Activated naive CD8-positive, alpha-beta T cell treated with anti-CD3 and anti-CD28 coated beads, Interleukin-2, amount 10 ng/mL, durations not matched to agents 7 days and 5 days (primary cell): ENCODE data around the gene CA12. TPM values are rescaled to one million over a fixed set of nuclear protein-coding genes. Genes with fewer than 3 reads are reported as not detected.

Experiments
- ATAC-seq: fragments of 150-1000 bp; cut with Tn5 transposase; one replicate; pipeline ENCODE4 v1.10.0; 2021; ENCODE audit warnings: low read depth, moderate library complexity
- POLR2A ChIA-PET: fragments of 350-600 bp; sonication (Branson Sonifier 250); formaldehyde crosslinking; loops from one replicate; lab custom pipeline; 2021; ENCODE audit warnings: antibody characterized with exemption; lab: Charles Lee
- DNase-seq: peaks from one replicate; pipeline ENCODE4 v3.0.0; 2021
- H3K27ac Mint-ChIP-seq: one replicate; pipeline ENCODE4 v1.8.0; 2022; ENCODE audit warnings: mild to moderate bottlenecking, mixed read lengths
- H3K27me3 Mint-ChIP-seq: one replicate; pipeline ENCODE4 v1.8.0; 2022; ENCODE audit warnings: mild to moderate bottlenecking, moderate library complexity, mixed read lengths
- H3K36me3 Mint-ChIP-seq: one replicate; pipeline ENCODE4 v1.8.0; 2021; ENCODE audit warnings: mild to moderate bottlenecking, mixed read lengths
- H3K4me1 Mint-ChIP-seq: one replicate; pipeline ENCODE4 v1.8.0; 2021; ENCODE audit warnings: mixed read lengths
- H3K4me3 Mint-ChIP-seq: one replicate; pipeline ENCODE4 v1.8.0; 2022; ENCODE audit warnings: mild to moderate bottlenecking, moderate library complexity, mixed read lengths
- H3K9me3 Mint-ChIP-seq: one replicate; pipeline ENCODE4 v1.8.0; 2021; ENCODE audit warnings: mixed read lengths
- total RNA-seq, 2 experiments: library from RNA; stranded (reverse); gene quantifications; one replicate each; pipeline ENCODE4 v1.2.3, GENCODE V29; 2021

The CA12 gene
- total RNA-seq, 2 experiments from 2014 or later = not detected

DNA sequence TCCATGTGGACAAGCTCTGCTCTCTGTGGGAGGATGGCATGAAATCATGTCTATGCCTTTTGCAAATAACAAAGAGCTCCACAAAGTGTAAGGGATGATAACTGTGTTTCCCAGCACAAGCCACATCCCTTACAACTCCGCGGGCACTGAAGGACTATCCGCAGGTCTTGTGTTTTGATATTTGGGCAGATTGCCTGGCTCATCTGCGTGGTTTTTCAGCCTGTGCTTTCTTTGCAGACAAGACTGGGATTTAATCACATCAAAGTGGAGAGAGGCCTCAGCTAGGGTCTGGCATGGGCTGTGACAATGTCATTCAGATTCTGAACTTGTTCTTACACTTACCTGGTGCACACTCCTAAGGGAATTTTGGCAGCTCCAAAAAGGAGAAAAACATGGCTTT lies 30.2 kb upstream of the CA12 start:
- no peak overlapping the region for H3K4me3 Mint-ChIP-seq
- H3K9me3 Mint-ChIP-seq = peaks cover 4% of the 10 kb centered on the region
- H3K36me3 Mint-ChIP-seq = no peaks in the 10 kb centered on the region
- H3K27ac Mint-ChIP-seq = no peak overlapping the region
- POLR2A ChIA-PET = interaction anchor here (0.7 kb wide), 1 partner anchor 20 kb away, joined by 3 read pairs; no protein-coding TSS in a partner anchor
- ATAC-seq (no peak), DNase-seq (no peak)
- H3K27me3 Mint-ChIP-seq = peaks cover 4% of the 10 kb centered on the region
- H3K4me1 Mint-ChIP-seq = peaks cover 2% of the 10 kb centered on the region

DNA sequence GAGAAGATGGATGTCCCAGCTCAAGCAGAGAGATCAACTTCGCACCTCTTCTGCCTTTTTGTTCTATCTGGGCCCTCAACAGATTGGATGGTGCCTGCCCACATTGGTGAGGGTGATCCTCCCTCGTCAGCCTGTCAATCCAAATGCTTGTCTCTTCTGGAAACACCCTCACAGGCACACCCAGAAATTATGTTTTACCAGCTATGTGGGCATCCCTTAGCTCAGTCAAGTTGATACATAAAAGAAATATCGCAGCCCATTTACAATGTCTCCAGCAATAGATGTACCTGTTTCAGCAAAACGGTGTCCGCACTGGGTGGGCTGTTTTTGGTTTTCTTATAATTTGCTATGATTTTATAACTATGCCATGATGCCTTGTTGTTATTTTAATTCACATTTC lies 27.5 kb upstream of the CA12 start:
- Mint-ChIP-seq H3K4me1 (peaks cover 8% of the 10 kb centered on the region), H3K36me3 (no peaks in the 10 kb centered on the region), H3K4me3 (no peak overlapping the region), H3K9me3 (no peaks in the 10 kb centered on the region), H3K27me3 (peaks cover 4% of the 10 kb centered on the region), H3K27ac (no peak overlapping the region)
- ATAC-seq (no peak), DNase-seq (no peak)
- POLR2A ChIA-PET = no interaction called here

DNA sequence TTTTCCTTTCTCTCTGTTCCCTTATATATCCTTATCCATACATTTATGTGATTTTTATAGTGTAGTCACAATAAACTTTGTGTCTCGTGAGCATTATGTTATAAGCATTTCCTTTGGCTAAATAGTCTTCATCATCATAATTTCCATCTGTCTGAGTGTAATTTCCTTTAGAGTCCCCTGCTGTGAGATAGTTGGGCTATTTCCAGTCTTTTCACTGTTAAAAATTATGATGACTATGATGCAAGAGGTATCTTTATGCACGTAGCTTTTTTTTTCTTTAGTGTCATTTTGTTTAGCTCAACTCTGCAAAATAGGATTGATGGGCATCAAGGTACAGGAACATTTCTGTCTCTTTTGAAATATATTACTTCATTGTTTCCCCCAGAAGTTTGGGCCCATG lies 26.9 kb upstream of the CA12 start:
- Mint-ChIP-seq H3K27me3 (peaks cover 4% of the 10 kb centered on the region), H3K36me3 (no peaks in the 10 kb centered on the region), H3K27ac (no peak overlapping the region), H3K4me1 (peaks cover 8% of the 10 kb centered on the region), H3K4me3 (no peak overlapping the region), H3K9me3 (no peaks in the 10 kb centered on the region)
- POLR2A ChIA-PET = no interaction called here
- ATAC-seq = no peak
- no peak for DNase-seq

DNA sequence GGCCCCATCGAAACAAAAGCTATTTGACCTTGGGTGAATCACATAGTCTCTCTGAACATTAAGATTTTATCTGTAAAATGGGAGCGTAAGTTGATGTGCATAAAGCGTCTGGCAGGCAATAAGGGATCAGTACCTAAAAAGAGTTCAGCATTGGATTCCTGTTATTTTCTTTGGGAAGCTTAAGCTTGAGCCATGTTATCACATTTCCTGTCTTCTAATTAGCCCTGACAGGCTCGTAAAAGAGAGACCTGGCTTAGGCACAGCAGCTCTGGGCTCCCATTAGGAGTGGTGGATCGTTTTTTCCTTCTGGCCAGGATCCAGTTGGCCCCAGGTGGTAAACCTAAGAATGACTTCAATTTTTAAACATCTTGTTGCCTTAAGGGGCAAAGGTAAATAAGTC lies 26.0 kb upstream of the CA12 start:
- Mint-ChIP-seq H3K27ac (no peak overlapping the region), H3K4me1 (peaks cover 8% of the 10 kb centered on the region), H3K9me3 (no peaks in the 10 kb centered on the region), H3K36me3 (no peaks in the 10 kb centered on the region), H3K27me3 (peaks cover 3% of the 10 kb centered on the region), H3K4me3 (no peak overlapping the region)
- POLR2A ChIA-PET = no interaction called here
- ATAC-seq (no peak), DNase-seq (no peak)

DNA sequence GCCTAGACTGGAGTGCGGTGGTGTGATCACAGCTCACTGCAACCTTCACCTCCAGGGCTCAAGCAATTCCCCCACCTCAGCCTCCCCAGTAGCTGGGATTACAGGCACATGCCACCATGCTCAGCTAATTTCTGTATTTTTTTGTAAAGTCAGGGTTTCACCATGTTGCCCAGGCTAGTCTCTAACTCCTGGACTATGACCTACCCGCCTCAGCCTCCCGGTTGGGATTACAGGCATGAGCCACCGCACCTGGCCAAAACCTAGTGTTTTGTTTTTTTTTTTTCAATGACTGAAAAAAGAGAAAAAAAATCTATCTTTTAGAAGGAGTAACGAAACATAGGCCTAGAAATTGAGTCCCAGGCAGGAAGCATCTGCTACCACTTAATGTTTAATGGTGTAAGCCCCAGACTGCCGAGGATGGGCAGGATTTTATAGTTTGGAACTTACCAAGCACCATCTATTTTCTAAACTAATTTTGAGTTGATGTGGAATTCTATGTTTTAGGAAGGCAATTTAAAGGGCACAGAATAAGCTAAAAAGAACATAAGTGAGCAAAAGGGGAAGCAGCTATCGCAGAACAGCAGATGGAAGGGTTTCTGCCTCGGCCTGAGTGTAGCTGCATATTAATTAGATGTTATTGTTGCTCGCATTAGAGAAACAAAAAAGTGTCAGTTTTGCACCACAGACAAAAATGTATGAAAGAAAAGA lies 24.2 kb upstream of the CA12 start:
- ATAC-seq = no peak
- no peaks in the 10 kb centered on the region for H3K36me3 Mint-ChIP-seq
- DNase-seq = no peak
- no peak overlapping the region for H3K4me3 Mint-ChIP-seq
- H3K4me1 Mint-ChIP-seq = peaks cover 8% of the 10 kb centered on the region
- H3K27ac Mint-ChIP-seq = no peak overlapping the region
- no peaks in the 10 kb centered on the region for H3K9me3 Mint-ChIP-seq
- peaks cover 3% of the 10 kb centered on the region for H3K27me3 Mint-ChIP-seq
- POLR2A ChIA-PET = interaction anchor here (0.7 kb wide), 1 partner anchor 86 kb away, joined by 4 read pairs; no protein-coding TSS in a partner anchor

DNA sequence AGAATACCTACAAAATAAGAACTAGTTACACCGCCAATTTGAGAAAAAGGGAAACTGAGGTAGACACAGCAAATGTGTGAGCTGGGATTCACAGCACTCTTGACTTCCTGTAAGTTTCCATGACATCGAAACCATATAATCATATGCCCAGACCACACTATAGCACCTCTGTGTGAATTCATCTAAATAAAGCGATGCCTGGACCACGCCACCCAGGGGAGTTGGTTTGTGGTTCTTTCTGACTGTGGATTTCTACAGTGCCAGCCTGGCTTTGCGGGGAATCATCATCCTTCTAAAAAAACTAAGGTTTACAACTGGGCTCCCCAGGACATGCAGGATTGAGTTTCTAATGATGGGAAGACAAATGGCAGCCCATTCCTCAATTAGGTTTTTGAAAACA lies 23.5 kb upstream of the CA12 start:
- DNase-seq (no peak), ATAC-seq (no peak)
- peaks cover 8% of the 10 kb centered on the region for H3K4me1 Mint-ChIP-seq
- no peaks in the 10 kb centered on the region for H3K36me3 Mint-ChIP-seq
- no peaks in the 10 kb centered on the region for H3K9me3 Mint-ChIP-seq
- H3K4me3 Mint-ChIP-seq = no peak overlapping the region
- H3K27ac Mint-ChIP-seq = no peak overlapping the region
- POLR2A ChIA-PET = interaction anchor here (0.7 kb wide), 1 partner anchor 85 kb away, joined by 4 read pairs; no protein-coding TSS in a partner anchor
- H3K27me3 Mint-ChIP-seq = peaks cover 3% of the 10 kb centered on the region

DNA sequence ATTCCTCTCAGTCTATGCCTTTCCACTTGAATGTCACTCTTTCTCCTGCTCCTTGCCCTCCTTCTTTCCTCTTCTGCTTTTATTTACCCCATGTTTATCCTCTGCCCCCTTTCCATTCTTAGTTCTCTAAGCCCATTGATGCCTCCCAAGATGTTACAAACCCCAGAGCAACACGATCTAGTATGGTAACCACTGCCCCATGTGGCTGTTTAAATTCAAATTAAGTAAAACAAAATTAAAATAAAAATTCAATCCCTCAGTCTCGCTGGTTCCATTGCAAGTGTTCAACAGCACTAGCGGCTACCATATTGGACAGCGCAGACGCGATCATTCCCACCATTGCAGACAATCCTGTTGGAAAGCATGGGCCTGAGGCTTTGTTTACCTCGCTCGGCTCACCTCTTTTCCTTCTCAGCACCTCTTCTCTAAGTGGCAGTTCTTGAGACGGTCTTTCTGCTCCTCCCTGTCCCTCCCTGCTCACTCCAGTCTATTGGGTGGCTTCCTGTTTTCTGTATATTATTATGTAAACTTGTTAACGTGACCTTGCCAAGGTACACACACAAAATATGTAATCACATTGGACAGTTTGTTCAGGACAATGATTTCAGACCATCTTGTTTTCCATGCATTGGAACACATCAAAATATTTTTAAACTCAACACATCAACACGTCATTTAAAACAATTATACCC lies 21.8 kb upstream of the CA12 start:
- POLR2A ChIA-PET = no interaction called here
- Mint-ChIP-seq H3K27ac (no peak overlapping the region), H3K9me3 (no peaks in the 10 kb centered on the region), H3K4me3 (no peak overlapping the region), H3K4me1 (peaks cover 11% of the 10 kb centered on the region), H3K27me3 (no peaks in the 10 kb centered on the region), H3K36me3 (no peaks in the 10 kb centered on the region)
- no peak for DNase-seq
- ATAC-seq = no peak

DNA sequence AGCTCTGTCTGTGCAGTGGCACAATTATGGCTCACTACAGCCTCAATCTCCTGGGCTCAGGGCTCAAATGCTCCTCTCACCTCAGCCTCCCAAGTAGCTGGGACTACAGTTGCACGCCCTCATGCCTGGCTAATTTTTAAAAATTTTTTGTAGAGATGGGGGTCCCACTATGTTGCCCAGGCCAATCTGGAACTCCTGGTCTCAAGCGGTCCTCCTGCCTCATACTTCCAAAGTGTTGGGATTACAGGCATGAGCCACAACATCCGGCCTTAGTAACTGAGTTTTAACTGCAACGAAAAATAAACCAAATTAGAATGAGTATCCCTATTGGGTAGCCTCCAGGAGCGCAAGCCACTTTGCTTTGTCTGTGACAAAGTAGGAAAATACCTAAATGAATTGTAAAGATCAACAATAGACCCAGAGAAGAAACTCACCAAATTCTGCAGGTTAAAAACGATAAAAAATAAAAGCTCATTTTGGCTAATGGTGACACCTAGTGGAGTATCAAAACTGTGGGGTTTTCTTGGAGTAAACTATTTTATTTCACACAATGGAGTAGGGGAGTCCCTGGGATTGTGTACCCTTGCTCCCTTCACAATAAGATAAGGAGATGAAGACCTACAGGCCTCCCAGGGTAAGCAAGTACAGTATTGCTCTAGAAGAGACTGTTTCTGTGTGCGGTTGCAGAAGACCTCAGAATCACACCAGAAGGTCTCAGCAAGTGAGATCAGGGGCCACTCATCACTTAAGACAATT lies 21.0 kb upstream of the CA12 start:
- no peak for DNase-seq
- Mint-ChIP-seq H3K27ac (no peak overlapping the region), H3K4me1 (peaks cover 13% of the 10 kb centered on the region), H3K4me3 (no peak overlapping the region), H3K36me3 (no peaks in the 10 kb centered on the region), H3K9me3 (no peaks in the 10 kb centered on the region), H3K27me3 (no peaks in the 10 kb centered on the region)
- POLR2A ChIA-PET = interaction anchor here (0.6 to 1.0 kb wide), 2 partner anchors 34 to 106 kb away, joined by 3 read pairs; no protein-coding TSS in a partner anchor
- no peak for ATAC-seq

DNA sequence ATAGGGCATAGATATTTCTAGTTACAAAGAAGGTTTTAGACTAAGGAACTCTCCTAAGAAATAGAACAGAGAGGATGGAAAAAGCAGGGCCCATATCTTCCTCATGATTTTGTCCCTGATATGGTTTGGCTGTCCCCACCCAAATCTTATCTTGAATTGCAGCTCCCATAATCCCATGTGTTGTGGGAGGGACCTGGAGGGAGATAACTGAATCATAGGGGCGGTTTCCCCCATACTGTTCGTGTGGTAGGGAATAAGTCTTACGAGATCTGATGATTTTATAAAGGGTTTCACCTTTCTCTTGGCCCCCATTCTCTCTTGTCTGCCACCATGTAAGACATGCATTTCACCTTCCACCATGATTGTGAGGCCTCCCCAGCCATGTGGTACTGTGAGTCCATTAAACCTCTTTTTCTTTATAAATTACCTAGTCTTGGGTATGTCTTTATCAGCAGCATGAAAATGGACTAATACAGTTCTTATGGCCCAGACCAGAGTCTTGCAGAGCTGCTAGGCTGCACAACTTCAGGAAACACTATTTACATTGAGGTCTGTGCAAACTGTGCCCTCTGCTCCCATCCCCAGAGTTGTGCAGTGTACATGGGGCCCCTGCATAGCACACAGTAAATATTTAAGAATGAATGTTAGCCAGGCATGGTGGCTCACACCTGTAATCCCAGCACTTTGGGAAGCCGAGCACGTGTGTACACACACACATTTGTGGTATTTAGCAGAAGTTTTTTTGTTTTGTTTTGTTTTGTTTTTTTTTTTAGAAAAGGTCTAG lies 20.3 kb upstream of the CA12 start:
- H3K4me3 Mint-ChIP-seq = no peak overlapping the region
- H3K4me1 Mint-ChIP-seq = peaks cover 13% of the 10 kb centered on the region
- POLR2A ChIA-PET = interaction anchor here (0.6 to 1.0 kb wide), 2 partner anchors 35 to 106 kb away, joined by 3 read pairs; no protein-coding TSS in a partner anchor
- H3K9me3 Mint-ChIP-seq = no peaks in the 10 kb centered on the region
- H3K27me3 Mint-ChIP-seq = no peaks in the 10 kb centered on the region
- no peak overlapping the region for H3K27ac Mint-ChIP-seq
- DNase-seq (no peak), ATAC-seq (no peak)
- no peaks in the 10 kb centered on the region for H3K36me3 Mint-ChIP-seq

DNA sequence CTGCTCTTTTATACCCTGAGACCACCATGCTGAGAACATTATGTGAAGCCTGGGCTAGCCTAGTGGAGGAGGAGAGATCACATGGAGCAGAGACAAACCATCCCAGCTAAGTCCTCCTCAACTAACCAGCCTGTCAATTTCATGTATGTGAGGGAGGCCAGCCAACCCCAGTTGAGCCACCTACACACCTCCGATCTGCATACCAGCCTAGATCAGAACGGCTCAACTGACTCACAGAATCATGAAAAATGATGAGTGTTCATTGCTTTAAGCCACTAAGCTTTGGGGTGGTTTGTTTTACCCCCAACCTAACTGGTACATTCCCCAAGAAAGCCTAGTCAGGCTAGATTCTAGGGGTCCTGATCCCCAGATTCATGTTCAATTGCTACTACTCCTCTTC lies 19.4 kb upstream of the CA12 start:
- H3K27ac Mint-ChIP-seq = no peak overlapping the region
- H3K36me3 Mint-ChIP-seq = no peaks in the 10 kb centered on the region
- DNase-seq = no peak
- H3K27me3 Mint-ChIP-seq = no peaks in the 10 kb centered on the region
- peaks cover 13% of the 10 kb centered on the region for H3K4me1 Mint-ChIP-seq
- POLR2A ChIA-PET = no interaction called here
- no peak overlapping the region for H3K4me3 Mint-ChIP-seq
- H3K9me3 Mint-ChIP-seq = no peaks in the 10 kb centered on the region
- ATAC-seq = no peak

DNA sequence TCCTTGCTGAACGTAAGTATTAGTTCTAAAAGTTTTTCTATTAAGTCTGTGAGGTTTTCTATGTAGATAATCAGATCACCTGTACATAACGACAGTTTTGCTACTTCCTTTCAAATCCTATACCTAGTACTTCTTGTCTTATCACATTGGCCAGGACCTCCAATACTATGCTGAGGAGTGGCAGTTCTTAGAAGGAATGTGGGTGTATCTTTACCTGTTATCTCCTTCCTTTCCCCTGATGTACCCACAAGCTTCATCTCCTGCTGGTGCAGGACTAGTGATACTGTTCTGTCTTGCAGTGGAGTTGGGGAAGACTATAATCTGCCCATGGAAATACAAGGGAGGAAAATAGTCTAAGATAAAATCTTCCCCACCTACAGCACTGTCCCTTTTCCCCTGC lies 16.8 kb upstream of the CA12 start:
- H3K4me1 Mint-ChIP-seq = peaks cover 6% of the 10 kb centered on the region
- DNase-seq (no peak), ATAC-seq (no peak)
- POLR2A ChIA-PET = no interaction called here
- H3K27me3 Mint-ChIP-seq = peaks cover 6% of the 10 kb centered on the region
- H3K9me3 Mint-ChIP-seq = no peaks in the 10 kb centered on the region
- no peak overlapping the region for H3K4me3 Mint-ChIP-seq
- no peak overlapping the region for H3K27ac Mint-ChIP-seq
- no peaks in the 10 kb centered on the region for H3K36me3 Mint-ChIP-seq

DNA sequence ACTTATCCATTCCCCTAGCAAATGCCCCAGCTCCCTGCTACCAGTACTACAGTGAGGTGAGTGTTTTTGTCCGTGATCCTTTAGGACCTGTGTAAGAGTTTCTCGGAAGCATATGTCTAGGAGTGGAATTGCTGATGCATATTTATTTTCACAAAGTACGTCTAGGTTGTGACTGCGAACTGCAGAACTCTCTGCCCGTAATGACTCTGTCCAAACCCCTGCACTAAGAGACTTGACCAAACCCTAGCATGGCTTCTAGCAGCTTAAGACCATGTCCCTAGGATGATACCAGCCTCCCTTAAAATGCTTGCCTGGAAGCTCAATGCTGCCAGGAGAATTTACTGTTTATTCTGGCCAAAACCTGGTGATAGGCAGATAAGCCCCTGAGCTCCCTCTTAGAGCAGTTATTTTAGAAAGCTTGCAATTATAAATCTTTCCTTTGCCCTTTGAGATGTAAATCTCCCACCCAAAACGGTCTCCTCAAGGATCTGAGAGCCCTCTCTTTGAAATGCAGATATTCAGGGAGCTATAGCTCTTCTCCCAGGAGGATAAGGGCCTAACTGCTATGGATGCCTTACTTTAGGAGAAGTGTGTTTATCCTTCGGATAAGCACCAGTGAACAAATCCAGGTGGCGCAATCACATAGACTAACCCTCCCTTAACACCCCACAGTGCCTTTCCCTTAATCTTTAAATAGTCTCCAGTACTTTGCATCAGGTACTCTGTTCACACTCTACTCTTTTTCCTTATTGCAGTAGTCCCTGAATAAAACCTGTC lies 14.7 kb upstream of the CA12 start:
- H3K4me1 Mint-ChIP-seq = peaks cover 13% of the 10 kb centered on the region
- H3K27ac Mint-ChIP-seq = no peak overlapping the region
- DNase-seq (no peak), ATAC-seq (no peak)
- H3K4me3 Mint-ChIP-seq = no peak overlapping the region
- H3K27me3 Mint-ChIP-seq = peaks cover 17% of the 10 kb centered on the region
- POLR2A ChIA-PET = no interaction called here
- no peaks in the 10 kb centered on the region for H3K9me3 Mint-ChIP-seq
- no peaks in the 10 kb centered on the region for H3K36me3 Mint-ChIP-seq
